Erythroblast (primary cell): ENCODE results near the gene VPS37C.

Experiments
- GATA1 ChIP-seq: IDR thresholded peaks from 2 replicates; pipeline ENCODE4 v1.6.1; 2011; ENCODE audit warnings: low read depth, mild to moderate bottlenecking, control low read depth, low read length, moderate library complexity
- POLR2A ChIP-seq: IDR thresholded peaks from 2 replicates; pipeline ENCODE4 v1.6.1; 2011; ENCODE audit warnings: mild to moderate bottlenecking, low read length

GRCh38 chr11:61119055-61119454, 42.2 kb downstream of the VPS37C start:
- TF ChIP-seq POLR2A (no peak), GATA1 (no peak)
